Hair follicle dermal papilla cell (primary cell): ENCODE measurements around the gene TSPYL2. TPM values are rescaled to one million over a fixed set of nuclear protein-coding genes. Genes with fewer than 3 reads are reported as not detected.

Source experiments
- small RNA-seq: library from RNA; depleted of rRNA; stranded (forward); fragments of <200 nt; gene quantifications from one replicate; pipeline ENCODE3, GENCODE V24; 2012
- total RNA-seq: library from RNA; depleted of rRNA; stranded (reverse); fragments of >200 nt; gene quantifications from 2 replicates; pipeline ENCODE4 v1.2.3, GENCODE V29; 2012

Gene TSPYL2
- 9.6 and 10.7 TPM in 2 replicates for total RNA-seq

DNA sequence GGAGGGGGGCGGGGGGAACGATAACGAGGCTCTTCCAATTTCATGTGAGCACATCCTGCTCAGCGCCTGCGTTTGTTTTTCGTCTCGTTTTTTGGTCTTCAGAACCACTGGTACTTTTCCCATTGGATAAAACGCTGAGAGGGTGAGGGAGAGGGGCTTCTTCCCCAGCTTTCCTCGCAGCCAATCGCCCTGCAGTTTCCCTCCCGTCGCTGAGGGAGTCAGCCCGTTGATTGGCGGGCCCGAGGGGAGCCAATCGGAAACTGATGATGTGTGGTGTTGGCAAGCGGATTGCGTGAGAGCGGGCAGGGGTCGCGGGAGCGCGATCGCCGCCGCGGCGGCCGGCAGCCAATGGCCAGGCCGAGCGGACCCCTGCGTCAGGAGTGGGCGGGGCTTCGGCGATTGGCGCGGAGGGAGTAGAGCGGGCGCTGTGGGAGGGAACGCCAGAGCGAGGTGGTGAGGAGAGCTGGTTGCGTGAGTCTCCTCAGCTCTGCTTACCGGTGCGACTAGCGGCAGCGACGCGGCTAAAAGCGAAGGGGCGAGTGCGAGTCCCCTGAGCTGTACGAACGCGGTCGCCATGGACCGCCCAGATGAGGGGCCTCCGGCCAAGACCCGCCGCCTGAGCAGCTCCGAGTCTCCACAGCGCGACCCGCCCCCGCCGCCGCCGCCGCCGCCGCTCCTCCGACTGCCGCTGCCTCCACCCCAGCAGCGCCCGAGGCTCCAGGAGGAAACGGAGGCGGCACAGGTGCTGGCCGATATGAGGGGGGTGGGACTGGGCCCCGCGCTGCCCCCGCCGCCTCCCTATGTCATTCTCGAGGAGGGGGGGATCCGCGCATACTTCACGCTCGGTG lies at the start of gene TSPYL2:
Gene TSPYL2, plus strand, starts transcription at position 443 of the 848 bp plus-strand sequence. Its CDS starts 132 bp downstream, at position 575.

DNA sequence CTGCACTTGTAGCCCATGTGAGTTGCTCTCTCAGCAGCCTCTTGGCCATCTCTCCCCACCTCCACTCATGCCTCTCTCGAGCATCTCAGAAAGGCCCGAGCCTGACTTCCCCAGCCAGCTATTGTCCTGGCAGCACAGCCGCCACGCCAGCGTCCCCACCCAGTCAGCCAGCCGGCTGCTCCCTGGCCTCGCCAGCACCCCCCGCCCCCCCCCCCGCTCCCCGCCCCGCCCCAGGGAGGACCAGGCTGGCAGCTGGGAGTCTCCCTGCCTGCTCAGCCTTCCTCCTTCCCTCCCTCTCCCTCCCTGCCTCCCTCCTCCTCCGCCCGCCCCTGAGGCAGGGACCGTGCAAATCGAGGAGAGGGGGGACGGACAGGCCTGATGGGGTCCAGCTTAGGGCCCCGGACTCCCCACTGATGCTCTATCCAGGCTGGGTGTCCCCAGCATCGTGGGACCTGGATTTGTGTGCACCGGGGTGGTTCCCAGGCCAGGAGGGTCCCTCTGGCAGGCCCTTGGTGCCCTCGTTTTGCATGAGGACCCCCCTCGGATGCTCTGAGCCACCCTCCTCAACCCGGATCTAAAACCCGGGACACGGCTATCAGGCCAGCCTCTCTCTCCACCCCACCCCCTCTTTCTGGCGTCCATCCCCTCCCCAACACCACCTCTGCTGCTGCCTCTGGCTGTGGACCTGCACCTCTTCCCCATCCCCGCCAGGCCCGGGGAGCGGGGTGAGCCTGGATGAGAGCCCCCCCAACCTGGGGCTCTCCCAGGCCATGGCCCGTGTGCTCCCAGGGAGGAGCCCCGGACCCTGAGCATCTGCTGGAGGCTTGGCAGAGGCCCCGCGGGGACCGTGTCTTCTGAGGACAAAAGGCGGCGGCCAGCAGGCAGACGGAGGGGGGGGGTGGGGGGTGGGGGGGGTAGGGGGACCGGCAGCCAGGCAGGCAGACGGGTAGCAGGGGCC lies 33.7 kb upstream of the TSPYL2 start, which contains the start of gene GPR173:
Gene GPR173, plus strand, starts transcription at position 621 of the 958 bp plus-strand sequence. CDS start 27,833 bp downstream, outside the sequence.

DNA sequence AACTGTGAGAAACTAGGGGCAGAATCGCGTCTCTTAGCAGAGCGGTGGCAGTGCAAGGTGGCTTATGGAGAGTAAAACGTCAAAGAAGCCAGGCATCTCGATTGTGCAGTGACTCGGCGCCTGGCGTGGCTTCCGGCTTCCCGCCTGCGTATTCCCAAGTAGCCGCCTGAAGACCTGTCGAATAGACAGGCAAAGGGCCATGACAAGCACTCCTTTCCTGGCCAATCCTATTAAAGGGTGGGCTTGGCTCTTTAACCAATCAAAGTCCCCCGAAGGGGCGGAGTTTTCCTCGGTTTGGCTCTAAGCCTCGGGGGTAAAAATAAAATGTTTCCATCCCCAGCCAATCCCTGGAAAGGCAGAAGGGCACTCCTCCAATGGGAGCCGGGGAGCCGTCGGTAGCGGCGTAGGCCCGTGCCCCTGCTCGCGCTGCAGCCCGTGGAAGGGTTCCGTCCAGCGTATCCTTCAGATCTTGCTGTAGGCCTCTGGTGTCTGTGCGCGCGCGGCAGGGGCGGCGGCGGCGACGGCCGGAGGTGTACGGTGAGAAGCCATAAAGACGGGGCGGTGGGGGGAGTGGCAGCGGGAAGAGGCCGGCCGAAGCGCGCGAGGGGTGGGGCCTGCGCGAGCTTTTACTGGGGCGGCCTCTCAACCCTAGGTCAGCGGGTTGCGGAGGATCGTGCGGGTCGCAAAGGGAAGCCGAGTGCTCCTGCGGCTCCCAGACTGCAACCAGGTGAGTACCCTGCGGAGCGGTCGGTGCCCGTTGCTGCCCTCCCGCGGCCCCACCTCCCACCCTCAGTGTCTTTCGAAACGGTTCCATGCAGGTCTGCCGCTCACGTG lies 11.8 kb downstream of the TSPYL2 start, which contains the start of gene KANTR:
Gene KANTR, plus strand, starts transcription at position 395 of the 834 bp plus-strand sequence. CDS start 30,131 bp downstream, outside the sequence.

Small RNA genes within 50 kb of the gene (small RNA-seq; reads per million reads assigned to genes)
- gene AL591212.2 = not detected

Other genes starting within 250 kb of the TSPYL2 start
- not detected in 2 replicates for gene XAGE3, start 214.3 kb upstream of the TSPYL2 start, total RNA-seq
- 16.9 and 24.5 TPM in 2 replicates for gene FAM156B, start 185.0 kb upstream of the TSPYL2 start, total RNA-seq
- 18.8 and 24.3 TPM in 2 replicates for gene FAM156A, start 123.8 kb upstream of the TSPYL2 start, total RNA-seq
- gene GPR173, start 33.6 kb upstream of the TSPYL2 start, total RNA-seq = 3.5 and 4.4 TPM in 2 replicates
- 7.2 and 8.9 TPM in 2 replicates for gene KANTR, start 11.8 kb downstream of the TSPYL2 start, total RNA-seq
- 142 and 170 TPM in 2 replicates for gene KDM5C, start 142.8 kb downstream of the TSPYL2 start, total RNA-seq
- gene IQSEC2, start 199.2 kb downstream of the TSPYL2 start, total RNA-seq = 24.0 and 28.2 TPM in 2 replicates